ENCODE results near the gene FEN1.

FEN1 gene

DNA sequence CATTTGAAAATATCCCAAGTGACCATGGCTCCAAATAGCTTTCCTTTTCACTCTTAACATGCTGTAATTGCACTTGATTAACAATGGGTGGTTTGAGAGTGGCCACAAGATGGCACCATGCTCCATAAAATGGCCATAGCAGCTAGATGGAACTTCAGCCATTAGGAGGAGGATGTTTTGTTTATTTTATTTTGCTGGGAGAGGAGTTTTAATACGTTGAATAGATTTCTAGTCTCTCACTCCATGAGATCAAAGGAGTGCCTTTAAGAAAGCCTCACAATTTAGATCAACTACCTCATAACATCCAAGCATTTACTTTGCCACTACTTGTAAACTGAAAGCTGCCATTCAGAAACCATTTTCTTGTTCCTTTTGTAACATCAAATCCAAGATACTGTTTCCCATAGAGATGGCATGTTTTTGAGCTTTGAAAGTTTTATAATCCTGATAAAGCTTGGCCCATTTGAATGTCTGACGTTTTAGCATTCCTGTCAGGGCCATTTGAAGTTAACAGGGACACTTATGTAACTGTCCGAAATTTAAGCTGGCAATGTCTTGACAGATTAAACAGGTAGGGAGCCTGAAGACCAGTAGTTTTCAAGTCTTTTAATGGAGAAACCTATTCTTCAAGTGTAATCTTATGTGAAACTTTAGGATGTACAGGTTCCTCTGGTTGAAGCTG is 4.7 kb downstream of the FEN1 start:
- FAIRE-seq: peak; percentile 83

DNA sequence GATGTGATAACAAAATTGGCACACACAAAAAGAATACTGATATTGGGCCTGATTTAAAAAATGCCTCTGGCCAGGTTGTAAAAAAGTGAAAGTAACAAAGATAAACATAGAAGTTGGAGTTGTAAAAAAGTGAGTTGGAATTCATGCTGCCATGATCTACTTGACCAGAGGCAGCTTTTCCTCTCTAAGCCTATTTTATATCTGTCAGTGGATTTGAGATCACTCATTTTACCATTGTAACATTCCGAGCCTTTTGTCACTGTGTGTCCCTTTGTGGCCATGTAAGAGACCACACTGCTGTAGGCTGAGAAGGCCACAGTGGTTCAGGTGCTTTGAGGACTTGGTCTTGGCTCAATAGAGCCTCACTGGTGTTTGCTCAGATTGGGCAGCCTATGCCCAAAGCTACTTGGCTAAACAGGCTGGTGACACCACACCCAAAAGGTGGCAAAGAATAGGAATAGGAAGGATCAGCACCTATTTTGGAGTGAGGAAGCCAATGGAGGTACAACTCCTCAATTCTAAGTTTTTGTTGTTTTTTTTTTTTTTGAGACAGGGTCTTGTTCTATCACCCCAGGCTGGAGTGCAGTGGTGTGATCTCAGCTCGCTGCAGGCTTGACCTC is 7.1 kb downstream of the FEN1 start:
- FAIRE-seq: no peak

DNA sequence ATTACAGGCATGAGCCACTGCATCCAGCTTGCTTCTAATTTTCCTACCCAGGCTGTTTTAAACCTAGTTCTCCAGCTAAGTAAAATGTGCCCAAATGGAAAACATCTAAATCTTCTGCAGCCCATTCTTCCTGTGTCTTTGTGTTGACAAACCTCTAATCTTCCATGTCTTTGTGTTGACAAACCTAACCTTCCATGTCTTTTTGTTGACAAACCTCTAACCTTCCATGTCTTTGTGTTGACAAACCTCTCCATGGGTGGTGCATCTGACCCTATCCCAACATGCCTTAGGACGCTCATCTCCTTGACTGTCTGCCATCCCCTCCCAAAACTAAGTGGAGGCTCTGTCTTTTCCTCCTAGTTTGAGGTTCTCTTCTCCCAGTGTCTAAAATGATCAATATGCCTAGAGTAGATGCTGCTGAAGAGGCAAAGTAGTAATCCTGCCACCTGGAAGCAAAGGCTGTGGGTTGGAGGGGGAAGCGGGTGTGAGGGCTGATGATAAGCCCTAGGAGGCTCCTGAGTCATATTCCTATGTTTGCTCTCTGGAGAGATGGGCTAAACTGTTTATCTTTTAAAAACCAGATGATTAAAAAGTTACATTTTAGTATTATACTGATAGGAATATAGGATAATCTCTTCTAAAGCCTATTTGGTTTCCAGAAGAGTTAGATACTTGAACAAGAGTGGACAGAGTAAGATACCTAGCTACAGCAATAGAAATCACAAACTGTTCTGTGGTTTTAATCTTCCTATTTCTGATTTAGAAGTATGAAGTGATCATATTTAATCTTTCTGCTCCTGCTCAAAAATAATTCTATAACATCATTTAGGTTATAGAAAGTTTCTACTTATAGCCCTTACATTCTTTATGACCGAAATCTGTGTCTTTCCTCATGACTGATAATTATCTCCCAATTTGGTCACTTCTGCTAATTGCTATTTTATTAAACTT is 7.9 kb downstream of the FEN1 start:
- FAIRE-seq: no peak

DNA sequence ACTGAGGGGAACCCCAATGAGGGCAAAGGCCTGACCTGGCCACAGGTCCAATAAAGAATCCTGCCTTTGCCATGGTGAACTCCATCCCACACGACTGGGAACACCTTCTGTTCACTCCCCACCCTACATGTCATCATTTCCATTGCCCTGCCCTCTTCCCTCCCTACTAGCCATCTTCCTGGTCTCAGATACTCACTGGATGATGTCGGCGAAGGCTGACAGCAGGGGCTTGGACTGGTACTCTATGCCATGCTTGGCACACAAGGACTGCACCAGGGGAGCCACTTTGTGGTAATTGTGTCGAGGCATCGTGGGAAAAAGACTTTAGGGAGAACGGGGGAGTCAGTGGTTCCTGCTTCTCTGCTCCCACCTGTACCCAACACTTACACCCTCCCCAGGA is 9.9 kb downstream of the FEN1 start:
- no peak for FAIRE-seq

DNA sequence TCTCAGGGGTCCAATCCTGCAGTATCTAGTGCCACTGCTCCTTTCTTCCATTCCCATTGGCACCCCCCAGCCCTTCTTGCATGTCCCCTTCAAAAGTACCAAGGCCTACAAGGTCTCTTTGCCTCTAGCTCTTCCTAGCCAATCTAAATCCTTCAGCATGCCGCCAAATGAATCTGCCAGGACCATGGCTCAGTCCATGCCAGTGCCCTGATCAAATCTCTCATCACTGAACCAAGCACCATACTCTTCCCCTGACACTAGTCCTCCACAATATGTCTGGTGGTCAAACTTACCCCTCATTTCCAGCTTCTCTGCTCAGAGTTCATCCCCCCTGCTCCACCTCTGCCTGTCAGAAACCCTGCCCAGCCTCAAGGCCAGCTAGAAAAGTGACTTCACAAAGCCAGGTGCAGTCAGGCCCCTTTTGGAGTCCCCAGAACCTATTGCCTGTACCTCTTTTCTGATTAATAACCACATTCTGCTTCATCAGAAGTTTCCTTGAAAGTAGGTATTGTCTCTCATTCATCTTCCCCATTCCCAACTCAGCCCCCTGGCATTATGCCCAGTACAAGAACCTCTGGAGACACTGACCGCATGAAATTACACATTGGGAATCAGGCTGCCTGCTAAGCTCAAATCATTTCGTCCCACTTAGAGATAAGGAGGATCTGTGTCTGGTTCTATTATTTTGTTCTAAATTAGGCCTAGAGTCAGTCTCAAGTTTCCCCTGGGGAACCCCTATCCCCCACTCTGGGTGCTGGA is 11.4 kb downstream of the FEN1 start:
- no peak for FAIRE-seq

DNA sequence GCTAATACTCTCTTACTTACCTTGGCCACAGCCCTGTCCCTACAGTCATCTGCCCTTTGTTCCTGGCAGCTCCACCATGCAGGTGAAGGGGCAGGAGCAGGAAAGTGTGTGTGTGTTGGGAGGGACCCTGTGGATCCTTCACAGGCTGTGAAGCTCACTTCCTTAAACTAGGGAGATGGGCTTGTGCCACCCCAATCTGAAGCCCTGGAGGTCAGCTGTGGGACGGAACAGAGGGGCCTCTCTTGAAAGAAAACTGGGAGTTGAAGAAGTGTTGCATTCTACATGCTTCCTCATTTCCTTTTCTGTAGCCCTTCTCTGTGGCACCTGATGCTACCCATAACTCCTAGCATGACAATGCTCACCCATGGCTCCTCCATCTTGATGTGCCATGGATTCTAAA is 12.4 kb downstream of the FEN1 start:
- no peak for FAIRE-seq

DNA sequence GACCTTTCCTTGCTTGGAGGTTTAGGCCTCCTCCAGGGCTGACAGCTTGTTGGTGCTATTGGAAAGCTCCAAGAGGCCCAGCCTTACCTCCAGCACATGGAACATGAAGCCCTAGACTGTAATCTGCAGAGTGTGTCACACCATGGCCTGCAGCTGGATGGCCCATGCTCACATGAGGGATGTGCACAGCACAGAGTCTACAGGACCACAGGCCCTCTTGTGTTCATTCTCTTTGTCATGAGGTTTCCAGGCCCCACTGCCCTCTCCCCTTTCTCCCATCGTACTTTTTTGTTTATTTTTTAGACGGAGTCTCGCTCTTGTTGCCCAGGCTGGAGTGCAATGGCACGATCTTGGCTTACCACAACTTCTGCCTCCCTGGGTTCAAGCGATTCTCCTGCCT is 14.1 kb downstream of the FEN1 start:
- FAIRE-seq: no peak

DNA sequence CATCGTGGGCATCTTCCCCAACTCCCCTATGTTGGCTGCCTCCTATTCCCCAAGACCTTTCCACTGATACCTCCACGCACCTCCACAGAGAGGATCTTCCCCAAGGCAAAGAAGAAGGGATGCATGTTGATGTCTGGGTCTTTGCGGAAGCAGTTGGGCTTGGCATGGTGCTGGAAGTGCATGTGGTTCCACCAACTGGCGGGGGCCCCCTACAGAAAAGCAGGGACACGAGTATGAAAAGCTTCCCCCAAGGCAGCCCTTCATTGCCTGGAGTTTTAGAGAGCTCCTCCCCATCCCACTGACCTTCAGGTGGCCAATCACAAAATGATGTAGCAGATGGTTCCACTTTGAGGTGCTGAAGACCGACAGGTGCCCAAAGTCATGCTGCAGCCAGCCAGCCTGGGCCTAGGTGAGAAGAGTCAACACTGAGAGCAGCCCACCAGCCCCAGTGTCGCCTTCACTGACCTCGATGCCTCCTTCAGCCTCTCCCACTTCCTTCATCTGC is 18.0 kb downstream of the FEN1 start:
- FAIRE-seq: no peak

DNA sequence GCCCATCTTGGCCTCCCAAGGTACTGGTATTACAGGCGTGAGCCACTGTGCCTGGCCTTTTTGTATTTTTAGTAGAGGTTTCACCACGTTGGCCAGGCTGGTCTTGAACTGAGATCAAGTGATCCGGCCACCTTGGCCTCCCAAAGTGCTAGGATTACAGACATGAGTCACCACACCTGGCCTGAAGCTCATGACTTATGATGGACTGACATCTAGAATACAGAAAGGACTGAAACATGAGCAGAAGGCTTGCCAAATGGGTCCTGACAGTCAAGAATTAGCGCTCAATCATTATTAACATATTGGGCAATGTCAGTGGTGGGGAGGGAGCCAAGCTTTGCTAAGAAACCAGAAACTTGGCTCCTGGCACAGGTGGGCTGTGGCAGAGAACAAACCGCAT is 19.1 kb downstream of the FEN1 start:
- FAIRE-seq: no peak

DNA sequence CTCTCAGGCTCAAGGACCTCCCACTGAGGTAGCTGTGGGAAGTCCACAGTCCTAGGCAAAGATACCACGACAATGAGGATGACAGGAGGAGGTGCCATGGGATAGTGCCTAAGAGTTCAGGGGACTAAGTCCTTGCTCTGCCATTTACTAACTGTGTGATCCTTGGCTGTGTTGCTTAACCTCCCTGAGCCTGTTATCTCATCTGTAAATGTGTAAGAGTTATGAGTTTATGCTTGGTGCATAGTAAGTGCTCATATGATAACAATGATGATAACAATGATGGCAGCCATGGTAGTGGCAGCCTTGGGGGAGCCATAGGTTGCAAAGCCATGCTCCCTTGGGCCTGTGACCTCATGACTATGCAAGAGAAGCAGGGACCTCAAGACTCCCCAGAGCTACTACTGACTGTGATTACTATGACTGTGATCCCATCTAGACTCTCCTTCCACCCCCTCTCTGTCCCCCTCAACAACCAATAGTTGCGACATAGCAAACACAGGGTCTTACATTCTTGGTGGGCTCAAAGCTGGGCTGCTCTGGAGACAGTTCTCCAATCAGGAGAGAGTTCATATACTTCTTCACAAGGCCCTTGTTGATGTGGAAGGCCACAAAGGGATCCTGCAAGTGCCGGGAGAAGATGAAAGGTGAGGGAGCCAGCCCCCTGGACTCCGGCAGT is 20.2 kb downstream of the FEN1 start:
- FAIRE-seq: no peak

DNA sequence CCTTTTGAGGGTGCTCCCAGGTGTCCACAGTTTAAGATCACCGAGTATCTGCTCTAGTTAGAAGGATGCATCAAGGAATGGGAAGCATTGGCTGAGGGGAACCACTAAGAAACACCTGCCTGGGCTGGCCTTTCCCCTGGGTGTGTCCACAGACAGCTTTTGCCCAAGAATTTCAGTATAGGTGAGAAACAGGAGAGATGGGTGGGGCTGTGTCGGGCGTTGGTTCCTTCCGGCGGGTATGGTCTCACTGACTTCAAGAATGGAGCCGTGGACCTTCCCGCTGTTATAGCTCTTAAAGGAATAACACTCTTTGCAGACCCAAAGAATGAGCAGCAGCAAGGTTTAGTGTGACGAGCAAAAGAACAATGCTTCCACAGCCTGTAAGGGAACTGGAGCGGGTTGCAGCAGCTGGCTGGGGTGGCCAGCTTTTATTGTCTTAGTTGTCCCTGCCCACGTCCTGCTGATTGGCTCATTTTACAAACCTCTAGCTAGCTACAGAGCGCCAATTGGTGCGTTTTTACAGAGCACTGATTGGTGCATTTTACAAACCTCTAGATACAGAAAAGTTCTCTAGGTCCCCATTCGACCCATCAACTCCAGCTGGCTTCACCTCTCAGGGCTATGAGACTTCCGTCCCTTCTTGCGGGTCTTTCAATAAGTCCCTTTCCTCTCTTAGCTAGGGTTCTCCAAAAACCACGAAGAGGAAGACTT is 21.7 kb downstream of the FEN1 start:
- no peak for FAIRE-seq

DNA sequence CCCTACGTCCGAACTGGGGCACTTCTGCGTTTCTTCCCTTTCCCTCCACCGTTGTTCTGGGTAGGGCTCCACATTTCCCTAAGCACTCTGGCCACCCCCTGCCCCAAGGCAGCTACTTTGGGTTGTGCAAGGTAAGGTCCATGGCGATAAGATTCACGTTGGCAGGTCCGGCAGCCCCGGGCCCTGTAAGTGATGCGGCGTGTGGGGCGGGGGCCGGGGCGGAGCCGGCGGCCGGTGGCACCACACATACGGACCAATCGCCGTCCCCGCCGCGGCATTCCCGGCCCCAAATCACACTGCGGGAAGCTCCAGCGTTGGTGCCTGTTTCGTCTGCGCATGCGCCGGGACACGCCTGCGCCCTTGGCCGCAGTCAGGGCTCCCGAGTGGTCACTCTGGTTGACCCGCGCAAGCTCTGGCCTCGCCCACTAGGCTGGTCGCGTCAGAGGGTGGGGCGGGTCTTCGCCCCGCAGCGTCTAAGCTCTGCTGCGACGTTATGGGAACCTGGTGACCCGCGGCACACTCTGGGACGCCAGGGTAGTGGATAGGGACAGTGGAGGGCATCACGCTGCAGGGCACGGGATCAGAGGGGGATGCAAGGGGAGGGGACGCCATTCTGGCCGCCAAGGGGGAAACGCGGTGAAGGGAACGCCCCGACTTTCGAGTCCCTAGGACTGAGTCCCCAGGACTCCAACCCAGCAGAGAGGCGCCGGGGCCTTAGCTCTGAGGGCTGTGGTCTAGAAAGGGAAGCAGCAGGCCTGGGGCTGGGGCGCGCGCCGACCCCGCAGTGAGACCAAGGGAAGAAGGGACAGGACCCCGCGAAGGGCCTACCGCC is 22.5 kb downstream of the FEN1 start:
- FAIRE-seq: peak; percentile 32

DNA sequence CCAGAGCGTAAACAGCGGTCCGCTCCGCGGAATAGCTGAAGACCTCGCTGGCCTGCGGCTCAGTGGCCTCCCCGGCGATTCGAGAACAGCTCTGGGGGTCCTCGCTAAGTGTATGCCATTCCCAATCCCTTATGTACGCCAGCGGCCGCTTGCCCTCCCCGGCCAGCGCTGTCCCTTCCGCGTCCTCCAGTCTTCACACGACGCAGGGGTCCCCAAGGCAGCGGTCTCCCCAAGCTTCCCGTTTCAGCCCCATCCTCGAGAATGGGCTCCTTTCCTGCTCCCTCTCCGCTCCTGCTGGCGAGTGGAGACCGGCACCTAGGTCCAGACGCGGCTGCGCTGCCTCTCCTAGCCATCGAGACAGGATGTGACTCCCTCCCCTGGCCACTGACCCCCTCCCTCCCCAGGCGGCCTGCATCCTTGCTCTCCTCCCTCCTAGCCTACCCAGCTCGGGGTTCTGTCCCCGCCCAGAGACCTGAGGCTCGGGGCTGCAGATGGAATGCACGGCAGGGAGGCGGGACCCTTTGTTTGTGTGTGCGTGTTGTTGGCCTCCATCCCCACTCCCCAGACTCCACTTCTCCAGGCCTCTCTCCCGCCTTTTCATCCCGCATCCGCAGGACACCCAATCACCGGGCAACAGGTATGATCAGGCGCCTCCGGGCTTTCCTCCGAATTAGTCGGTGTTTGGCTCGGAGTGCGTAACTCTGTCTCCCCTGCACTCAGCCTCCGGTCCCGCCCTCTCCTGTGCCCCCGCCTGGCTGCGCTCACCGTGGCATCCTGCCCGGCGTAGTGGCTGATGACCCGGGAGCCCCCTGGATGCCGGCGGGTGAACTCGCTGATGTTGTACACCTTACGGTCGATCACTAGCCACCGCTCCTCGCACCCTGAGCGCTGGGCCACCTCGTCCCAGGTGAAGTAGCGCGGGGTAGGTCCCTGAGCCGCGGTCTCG is 23.4 kb downstream of the FEN1 start:
- no peak for FAIRE-seq

DNA sequence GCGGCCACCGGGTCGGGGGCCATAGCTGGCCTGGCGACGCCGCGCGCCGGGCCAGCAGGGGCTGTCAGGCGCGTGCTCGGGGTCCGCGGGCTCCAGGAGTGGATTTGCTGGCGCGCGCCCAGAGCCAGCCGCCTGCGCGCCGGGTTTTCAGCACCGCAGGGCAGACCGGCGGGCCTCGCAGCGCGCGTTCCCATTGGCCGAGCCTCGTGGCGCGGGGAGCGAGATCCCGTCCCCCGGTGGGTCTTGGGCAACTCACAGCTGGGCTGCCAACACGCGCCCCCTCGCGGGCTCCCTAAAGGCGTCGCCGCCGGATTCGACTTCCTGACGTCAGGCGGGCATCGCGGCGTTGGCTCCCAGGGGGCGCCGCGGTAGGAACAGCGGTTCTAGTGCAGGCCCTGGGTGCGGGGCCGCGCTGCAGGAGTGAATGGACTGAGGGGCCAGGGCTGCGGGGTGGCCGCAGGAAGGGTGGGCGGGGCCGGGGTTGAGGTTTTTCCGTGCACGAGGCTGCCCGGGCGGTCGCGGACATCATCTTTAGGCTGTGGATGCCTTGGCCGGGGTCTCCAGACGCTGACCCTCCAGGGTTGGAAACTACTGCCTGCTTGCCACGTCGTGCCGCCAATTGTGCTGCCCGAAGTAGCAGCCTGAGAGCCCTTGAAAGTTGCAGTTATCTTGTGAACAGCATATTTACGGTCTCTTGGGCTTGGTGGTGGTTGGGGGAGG is 24.2 kb downstream of the FEN1 start, which contains the start of gene FADS1:
Gene FADS1 (minus strand): TSS at position 268 of the 720 bp plus-strand sequence. CDS start 74 bp downstream, at position 194.
- no peak for FAIRE-seq

DNA sequence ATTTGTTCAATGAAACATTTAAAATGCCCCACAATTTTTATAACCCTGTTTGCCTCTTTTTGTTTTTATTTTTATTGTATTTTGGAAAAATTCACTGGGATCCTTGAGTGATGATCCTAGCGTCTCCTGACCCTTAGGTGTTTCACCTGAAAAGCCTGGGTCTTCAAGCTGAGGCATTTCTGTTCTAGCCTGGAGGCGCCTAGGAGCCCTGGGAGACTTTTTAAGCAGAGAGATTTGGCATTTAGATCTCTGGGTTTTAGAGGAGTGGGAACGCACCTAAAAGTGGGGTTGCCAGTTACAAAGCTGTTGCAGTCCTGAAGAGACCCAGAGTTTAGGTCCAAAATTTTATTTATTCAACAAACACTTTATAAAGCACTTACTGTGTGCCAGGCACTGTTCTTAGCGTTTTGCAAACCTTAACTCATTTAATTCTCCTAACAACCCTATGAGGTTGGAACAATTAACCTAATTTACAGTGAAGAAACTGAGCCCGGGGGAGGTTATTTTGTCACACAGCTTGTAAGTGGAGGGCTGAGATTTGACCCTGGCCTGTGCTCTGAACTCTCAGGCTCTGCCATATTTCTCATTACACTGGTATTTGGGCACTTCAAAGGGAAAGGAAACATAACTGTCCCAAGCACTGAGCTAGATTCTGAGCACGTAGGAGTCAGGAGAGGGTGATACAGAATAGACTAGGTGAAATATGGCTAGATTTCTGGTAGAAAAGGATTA is 24.9 kb downstream of the FEN1 start:
- FAIRE-seq: no peak

DNA sequence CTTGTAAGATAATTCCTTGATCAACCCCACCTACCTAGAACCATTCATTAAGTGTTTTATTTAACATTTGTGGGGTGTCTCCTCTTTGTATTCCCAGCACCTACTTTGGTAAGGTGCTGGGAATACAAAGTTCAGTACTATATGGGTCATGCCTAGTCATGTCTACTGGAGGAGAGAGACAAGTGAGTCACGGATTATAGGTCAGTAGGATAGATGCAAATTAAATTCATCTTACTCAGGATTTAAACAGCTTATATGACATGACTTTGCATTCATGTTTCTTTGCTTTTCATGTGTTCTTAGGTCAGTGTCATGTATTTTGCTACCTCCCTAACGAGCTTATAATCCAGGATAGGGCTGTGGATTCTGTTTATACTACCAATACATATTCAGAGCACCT is 27.5 kb downstream of the FEN1 start:
- FAIRE-seq: no peak

DNA sequence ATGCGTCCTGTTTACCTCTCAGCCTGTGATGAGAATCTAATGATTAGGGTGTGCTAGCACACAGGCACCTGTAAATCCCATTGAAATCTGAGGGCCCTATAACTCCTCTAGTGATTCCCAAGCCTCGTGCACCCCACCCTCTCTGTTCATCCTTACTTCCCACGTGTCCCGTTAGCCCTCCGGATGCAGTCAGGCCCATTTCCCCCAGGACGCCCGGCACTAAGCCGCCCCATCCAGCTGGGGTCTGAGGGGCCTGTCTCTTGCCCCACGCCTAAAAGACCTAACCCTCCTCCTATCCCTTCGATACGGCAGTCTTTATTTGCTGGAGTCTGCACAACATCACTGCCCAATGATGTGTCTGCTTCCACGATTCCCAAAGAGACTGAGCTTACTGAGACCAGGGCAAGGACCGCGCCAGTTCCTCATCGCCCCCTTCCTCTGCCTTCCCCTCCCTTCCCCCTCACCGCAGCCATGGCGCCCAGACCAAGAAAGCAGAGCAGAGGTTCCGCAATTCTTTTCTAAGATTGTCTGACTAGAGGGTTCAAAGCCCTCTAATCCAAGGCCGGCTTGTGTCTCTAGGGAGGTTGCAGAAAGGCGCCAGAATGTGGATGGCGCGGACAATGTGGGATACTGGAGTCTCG is 34.3 kb downstream of the FEN1 start:
- no peak for FAIRE-seq

Data from A204.1 (cell line).